ENCODE data around the gene NECTIN2.
A peak's percentile ranks its signal among the peaks of the same experiment; 100 is the strongest.

The NECTIN2 gene

GRCh38 chr19:44845612-44846454 is at the start of gene NECTIN2:
Gene NECTIN2 (plus strand): TSS chr19:44846297. CDS start chr19:44846526, 229 bp downstream.
- Histone ChIP-seq H3K9me3 (ENCODE audit: control insufficient read depth in 2 of 2, low read length in 2 of 2) (no peaks in the 10 kb centered on the region), H3K4me1 (ENCODE audit: control insufficient read depth, insufficient read depth, low read length) (peaks cover 45% of the 10 kb centered on the region)

DNA sequence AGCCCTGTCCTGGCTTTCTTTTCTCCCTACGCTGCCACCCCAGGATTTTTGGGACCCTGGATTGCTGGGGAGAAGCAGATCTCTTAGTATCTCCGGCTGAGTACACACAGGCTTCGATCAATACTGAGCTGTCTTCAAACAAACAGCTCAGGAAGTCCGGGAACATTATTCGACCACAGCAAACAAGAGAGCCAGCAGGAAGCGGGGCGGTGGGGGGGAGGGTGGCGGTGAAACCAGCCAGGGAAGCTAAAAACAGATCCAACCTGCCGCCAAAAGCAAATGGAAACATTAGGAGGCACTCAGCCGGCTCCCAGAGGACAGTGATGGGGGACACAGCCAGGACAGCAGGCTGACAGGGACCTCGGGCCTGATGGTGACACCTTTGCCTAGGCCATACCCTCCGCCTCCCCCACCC is 49.4 kb upstream of the NECTIN2 start:
- H3K9me3 ChIP-seq (ENCODE audit: control insufficient read depth in 2 of 2, low read length in 2 of 2) = no peaks in the 10 kb centered on the region
- no peaks in the 10 kb centered on the region for H3K36me3 ChIP-seq (ENCODE audit: control insufficient read depth in 2 of 2, insufficient read depth in 2 of 2, low read length in 2 of 2)
- H3K27ac ChIP-seq (ENCODE audit: low read length) = no peak overlapping the region
- no peak overlapping the region for H3K4me3 ChIP-seq (ENCODE audit: low read length in 2 of 2)
- H3K27me3 ChIP-seq (ENCODE audit: control insufficient read depth in 1 of 2, insufficient read depth in 2 of 2, low read length in 2 of 2) = no peaks in the 10 kb centered on the region
- H3K4me1 ChIP-seq (ENCODE audit: control insufficient read depth, insufficient read depth, low read length) = no peaks in the 10 kb centered on the region
- no peak overlapping the region for H3K9ac ChIP-seq (ENCODE audit: low read length in 2 of 2)

More at GRCh38 chr19:44845612-44846454, at the start of gene NECTIN2:
- Histone ChIP-seq H3K9ac (ENCODE audit: low read length in 2 of 2) (peak within 1 kb of the TSS; percentile 93 to 98), H3K27ac (ENCODE audit: low read length) (peak within 1 kb of the TSS; percentile 90), H3K4me3 (ENCODE audit: low read length in 2 of 2) (peak within 1 kb of the TSS; percentile 89 to 96), H3K36me3 (ENCODE audit: control insufficient read depth in 2 of 2, insufficient read depth in 2 of 2, low read length in 2 of 2) (no peaks in the 10 kb centered on the region), H3K27me3 (ENCODE audit: control insufficient read depth in 1 of 2, insufficient read depth in 2 of 2, low read length in 2 of 2) (no peaks in the 10 kb centered on the region)

GRCh38 chr19:44799627-44800346 is 46.3 kb upstream of the NECTIN2 start:
- H3K36me3 ChIP-seq (ENCODE audit: control insufficient read depth in 2 of 2, insufficient read depth in 2 of 2, low read length in 2 of 2) = no peaks in the 10 kb centered on the region
- H3K9ac ChIP-seq (ENCODE audit: low read length in 2 of 2) = no peak overlapping the region
- H3K4me1 ChIP-seq (ENCODE audit: control insufficient read depth, insufficient read depth, low read length) = no peaks in the 10 kb centered on the region
- H3K27ac ChIP-seq (ENCODE audit: low read length) = no peak overlapping the region
- H3K4me3 ChIP-seq (ENCODE audit: low read length in 2 of 2) = no peak overlapping the region
- H3K9me3 ChIP-seq (ENCODE audit: control insufficient read depth in 2 of 2, low read length in 2 of 2) = no peaks in the 10 kb centered on the region
- H3K27me3 ChIP-seq (ENCODE audit: control insufficient read depth in 1 of 2, insufficient read depth in 2 of 2, low read length in 2 of 2) = no peaks in the 10 kb centered on the region

- H3K36me3 ChIP-seq (ENCODE audit: control insufficient read depth in 2 of 2, insufficient read depth in 2 of 2, low read length in 2 of 2) = no peaks in the 10 kb centered on the region
- H3K4me1 ChIP-seq (ENCODE audit: control insufficient read depth, insufficient read depth, low read length) = no peaks in the 10 kb centered on the region
- no peaks in the 10 kb centered on the region for H3K27me3 ChIP-seq (ENCODE audit: control insufficient read depth in 1 of 2, insufficient read depth in 2 of 2, low read length in 2 of 2)
- no peak overlapping the region for H3K4me3 ChIP-seq (ENCODE audit: low read length in 2 of 2)
- H3K9me3 ChIP-seq (ENCODE audit: control insufficient read depth in 2 of 2, low read length in 2 of 2) = no peaks in the 10 kb centered on the region
- no peak overlapping the region for H3K9ac ChIP-seq (ENCODE audit: low read length in 2 of 2)
- H3K27ac ChIP-seq (ENCODE audit: low read length) = no peak overlapping the region
These were observed 45.6 kb upstream of the NECTIN2 start for GRCh38 chr19:44800461-44800860.

DNA sequence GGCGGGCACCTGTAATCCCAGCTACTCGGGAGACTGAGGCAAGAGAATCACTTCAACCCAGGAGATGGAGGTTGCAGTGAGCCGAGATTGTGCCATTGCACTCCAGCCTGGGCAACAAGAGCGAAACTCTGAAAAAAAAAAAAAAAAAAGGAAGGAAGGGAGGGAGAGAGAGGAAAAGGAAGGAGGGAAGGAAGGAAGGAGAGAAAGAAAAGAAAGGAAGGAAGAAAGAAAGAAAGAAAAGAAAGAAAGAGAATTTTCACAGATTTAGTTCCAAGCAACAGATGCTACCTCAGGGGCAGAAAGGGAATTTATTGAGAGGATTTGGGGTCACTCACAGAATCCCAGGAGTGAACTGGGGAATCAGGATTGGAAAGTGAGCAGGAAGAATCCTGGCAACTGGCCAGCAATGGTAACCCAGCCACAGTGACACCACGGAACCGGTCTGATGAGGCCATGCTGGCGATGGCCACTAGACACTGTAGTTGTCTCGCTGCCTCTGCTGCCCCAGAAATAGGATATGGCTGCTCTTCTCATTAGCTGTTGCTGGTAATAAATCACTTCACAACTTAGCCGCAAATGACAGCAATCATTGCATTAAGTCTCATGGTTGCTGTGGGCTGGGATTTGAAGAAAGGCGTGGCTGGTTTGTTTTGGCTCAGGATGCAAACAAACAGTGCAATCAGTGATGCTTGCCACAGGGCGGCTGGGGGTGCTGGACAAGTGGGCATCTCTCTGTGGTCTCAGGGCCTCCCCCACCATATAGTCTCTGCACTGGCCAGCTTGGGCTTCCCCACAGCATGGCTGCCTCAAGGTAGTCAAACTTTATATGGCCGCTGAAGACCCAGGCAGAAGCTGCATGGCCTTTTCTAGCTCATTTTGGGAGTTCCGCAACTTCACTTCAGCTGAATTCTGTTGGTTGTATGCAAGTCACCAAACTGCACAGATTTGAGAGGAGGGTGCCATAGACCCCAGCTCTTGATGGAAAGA is 42.4 kb upstream of the NECTIN2 start:
- H3K4me3 ChIP-seq (ENCODE audit: low read length in 2 of 2) = no peak overlapping the region
- H3K4me1 ChIP-seq (ENCODE audit: control insufficient read depth, insufficient read depth, low read length) = peaks cover 15% of the 10 kb centered on the region
- H3K27ac ChIP-seq (ENCODE audit: low read length) = no peak overlapping the region
- no peaks in the 10 kb centered on the region for H3K27me3 ChIP-seq (ENCODE audit: control insufficient read depth in 1 of 2, insufficient read depth in 2 of 2, low read length in 2 of 2)
- no peak overlapping the region for H3K9ac ChIP-seq (ENCODE audit: low read length in 2 of 2)
- no peaks in the 10 kb centered on the region for H3K36me3 ChIP-seq (ENCODE audit: control insufficient read depth in 2 of 2, insufficient read depth in 2 of 2, low read length in 2 of 2)
- H3K9me3 ChIP-seq (ENCODE audit: control insufficient read depth in 2 of 2, low read length in 2 of 2) = no peaks in the 10 kb centered on the region

- H3K9ac ChIP-seq (ENCODE audit: low read length in 2 of 2) = no peak overlapping the region
- no peak overlapping the region for H3K4me3 ChIP-seq (ENCODE audit: low read length in 2 of 2)
- no peak overlapping the region for H3K27ac ChIP-seq (ENCODE audit: low read length)
These were observed 39.8 kb upstream of the NECTIN2 start for GRCh38 chr19:44806291-44806690.

GRCh38 chr19:44807162-44807561 is 38.9 kb upstream of the NECTIN2 start:
- no peak overlapping the region for H3K27ac ChIP-seq (ENCODE audit: low read length)
- no peak overlapping the region for H3K4me3 ChIP-seq (ENCODE audit: low read length in 2 of 2)
- peaks cover 31% of the 10 kb centered on the region for H3K4me1 ChIP-seq (ENCODE audit: control insufficient read depth, insufficient read depth, low read length)
- no peaks in the 10 kb centered on the region for H3K27me3 ChIP-seq (ENCODE audit: control insufficient read depth in 1 of 2, insufficient read depth in 2 of 2, low read length in 2 of 2)
- H3K9me3 ChIP-seq (ENCODE audit: control insufficient read depth in 2 of 2, low read length in 2 of 2) = no peaks in the 10 kb centered on the region
- H3K9ac ChIP-seq (ENCODE audit: low read length in 2 of 2) = no peak overlapping the region
- no peaks in the 10 kb centered on the region for H3K36me3 ChIP-seq (ENCODE audit: control insufficient read depth in 2 of 2, insufficient read depth in 2 of 2, low read length in 2 of 2)

More at GRCh38 chr19:44806291-44806690, 39.8 kb upstream of the NECTIN2 start:
- Histone ChIP-seq H3K36me3 (ENCODE audit: control insufficient read depth in 2 of 2, insufficient read depth in 2 of 2, low read length in 2 of 2) (no peaks in the 10 kb centered on the region), H3K4me1 (ENCODE audit: control insufficient read depth, insufficient read depth, low read length) (peaks cover 31% of the 10 kb centered on the region), H3K9me3 (ENCODE audit: control insufficient read depth in 2 of 2, low read length in 2 of 2) (no peaks in the 10 kb centered on the region), H3K27me3 (ENCODE audit: control insufficient read depth in 1 of 2, insufficient read depth in 2 of 2, low read length in 2 of 2) (no peaks in the 10 kb centered on the region)

DNA sequence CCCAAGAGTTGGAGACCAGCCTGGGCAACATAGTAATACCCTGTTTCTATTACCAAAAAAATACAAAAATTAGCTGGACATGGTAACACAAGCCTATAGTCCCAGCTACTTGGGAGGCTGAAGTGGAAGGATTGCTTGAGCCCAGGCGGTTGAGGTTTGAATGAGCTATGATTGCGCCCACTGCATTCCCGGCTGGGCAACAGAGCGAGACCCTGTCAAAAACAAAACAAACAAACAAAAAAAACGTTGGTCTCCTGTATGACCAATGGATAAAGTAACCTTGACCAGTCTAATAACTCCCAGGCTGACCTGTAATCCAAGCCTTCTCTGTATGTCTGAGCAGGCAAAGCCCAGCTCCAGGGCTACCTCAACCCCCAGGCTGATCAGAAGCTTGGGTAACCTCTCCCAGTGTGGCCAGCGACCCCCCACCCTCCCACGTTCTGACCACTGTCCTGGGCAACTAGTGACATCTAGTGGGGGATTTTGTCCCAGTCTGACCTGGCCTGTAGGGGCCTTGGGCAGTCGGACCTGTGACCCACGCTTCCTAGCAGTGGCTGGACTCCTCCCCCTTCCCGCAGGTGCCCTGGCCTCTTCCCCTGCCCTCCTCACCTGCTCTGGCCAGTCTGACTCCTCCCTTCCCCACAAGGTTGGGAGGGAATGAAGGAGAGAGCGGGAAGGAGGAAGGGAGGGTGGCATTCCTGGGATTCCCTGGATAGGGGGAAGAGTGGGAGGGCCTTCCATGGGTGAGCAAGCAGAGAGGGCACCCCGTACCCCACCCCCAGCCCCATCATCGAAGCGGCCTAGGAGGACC is 38.2 kb upstream of the NECTIN2 start:
- H3K4me3 ChIP-seq (ENCODE audit: low read length in 2 of 2) = peak overlapping the region in 1 of 2 donors; percentile 67
- H3K4me1 ChIP-seq (ENCODE audit: control insufficient read depth, insufficient read depth, low read length) = peaks cover 31% of the 10 kb centered on the region
- H3K27me3 ChIP-seq (ENCODE audit: control insufficient read depth in 1 of 2, insufficient read depth in 2 of 2, low read length in 2 of 2) = no peaks in the 10 kb centered on the region
- H3K27ac ChIP-seq (ENCODE audit: low read length) = peak overlapping the region; percentile 6
- H3K36me3 ChIP-seq (ENCODE audit: control insufficient read depth in 2 of 2, insufficient read depth in 2 of 2, low read length in 2 of 2) = no peaks in the 10 kb centered on the region
- H3K9ac ChIP-seq (ENCODE audit: low read length in 2 of 2) = peak overlapping the region in 1 of 2 donors; percentile 42
- no peaks in the 10 kb centered on the region for H3K9me3 ChIP-seq (ENCODE audit: control insufficient read depth in 2 of 2, low read length in 2 of 2)

DNA sequence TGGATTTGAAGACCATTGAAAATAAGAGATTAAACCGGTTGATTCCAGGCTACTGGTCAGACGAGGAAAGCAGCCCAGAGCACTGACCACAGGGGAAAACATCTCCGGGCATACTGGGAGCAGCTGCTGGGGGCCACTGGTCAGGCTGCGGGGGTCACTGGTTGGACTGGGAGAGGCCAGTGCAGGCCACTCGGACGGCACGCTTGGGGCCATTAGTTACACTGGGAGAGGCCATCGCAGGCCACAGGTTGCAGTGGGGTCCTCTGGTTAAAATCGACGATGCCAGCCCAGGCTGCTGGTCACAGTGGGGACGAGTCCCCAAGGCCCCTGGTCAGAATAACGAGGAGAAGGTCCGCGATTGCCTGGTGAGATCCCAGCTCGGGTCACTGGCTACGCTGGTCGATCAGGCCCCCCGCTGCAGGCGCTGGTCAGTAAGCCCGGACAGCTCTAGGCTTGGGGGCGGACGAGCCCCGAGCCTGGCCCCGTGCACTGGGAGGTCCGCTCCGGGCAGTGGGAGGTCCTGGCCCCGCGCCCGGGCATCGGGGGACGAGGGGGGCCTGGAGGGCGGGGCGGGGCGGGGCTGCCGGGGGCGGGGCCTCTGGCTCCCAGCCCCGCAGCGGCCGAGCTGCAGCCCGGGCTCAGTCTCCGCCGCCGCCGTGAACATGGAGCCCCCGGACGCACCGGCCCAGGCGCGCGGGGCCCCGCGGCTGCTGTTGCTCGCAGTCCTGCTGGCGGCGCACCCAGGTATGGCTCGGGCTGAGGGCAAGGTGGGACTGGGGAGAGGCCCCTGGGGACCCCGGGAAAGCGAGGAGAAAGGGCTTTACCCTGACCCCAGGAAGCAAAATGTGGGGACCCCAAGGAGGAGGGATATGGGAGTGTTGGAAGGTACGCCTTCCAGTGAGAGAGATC is 37.4 kb upstream of the NECTIN2 start, which contains the start of gene BCAM:
Gene BCAM (plus strand): TSS at position 641 of the 909 bp plus-strand sequence. CDS start 22 bp downstream, at position 663.
- Histone ChIP-seq H3K27me3 (ENCODE audit: control insufficient read depth in 1 of 2, insufficient read depth in 2 of 2, low read length in 2 of 2) (no peaks in the 10 kb centered on the region), H3K9me3 (ENCODE audit: control insufficient read depth in 2 of 2, low read length in 2 of 2) (no peaks in the 10 kb centered on the region), H3K4me1 (ENCODE audit: control insufficient read depth, insufficient read depth, low read length) (peaks cover 31% of the 10 kb centered on the region), H3K4me3 (ENCODE audit: low read length in 2 of 2) (peak within 1 kb of the TSS; percentile 67 to 79), H3K27ac (ENCODE audit: low read length) (peak within 1 kb of the TSS; percentile 6), H3K36me3 (ENCODE audit: control insufficient read depth in 2 of 2, insufficient read depth in 2 of 2, low read length in 2 of 2) (peaks cover 0 to 2% of the 10 kb centered on the region in 2 donors), H3K9ac (ENCODE audit: low read length in 2 of 2) (peak within 1 kb of the TSS; percentile 42 to 76)
